Measurements from ENCODE around the gene DLEC1.

Gene DLEC1

GRCh38 chr3:38120693-38121450 lies 81.9 kb downstream of the DLEC1 start:
- no peak overlapping the region for H3K27ac ChIP-seq (ENCODE audit: low read depth, low read length)
- no peak overlapping the region for H3K4me3 ChIP-seq (ENCODE audit: low read length)
- H3K36me3 ChIP-seq (ENCODE audit: insufficient read depth, low read length): peaks cover 46% of the 10 kb centered on the region
- no peaks in the 10 kb centered on the region for H3K4me1 ChIP-seq (ENCODE audit: insufficient read depth, low read length)
- 92% methylated on average over 11 of the region's 11 CpGs for WGBS
- no peak overlapping the region for H3K9ac ChIP-seq (ENCODE audit: low read depth, low read length)
- H3K9me3 ChIP-seq (ENCODE audit: insufficient read depth, low read depth, low read length): no peaks in the 10 kb centered on the region
- H3K27me3 ChIP-seq (ENCODE audit: insufficient read depth, low read length): no peaks in the 10 kb centered on the region

- no peak overlapping the region for H3K27ac ChIP-seq (ENCODE audit: low read depth, low read length)
- no peaks in the 10 kb centered on the region for H3K4me1 ChIP-seq (ENCODE audit: insufficient read depth, low read length)
- H3K9me3 ChIP-seq (ENCODE audit: insufficient read depth, low read depth, low read length): no peaks in the 10 kb centered on the region
- no peak overlapping the region for H3K9ac ChIP-seq (ENCODE audit: low read depth, low read length)
- no peaks in the 10 kb centered on the region for H3K27me3 ChIP-seq (ENCODE audit: insufficient read depth, low read length)
- WGBS: 94% methylated on average over 9 of the region's 9 CpGs
- peaks cover 51% of the 10 kb centered on the region for H3K36me3 ChIP-seq (ENCODE audit: insufficient read depth, low read length)
- H3K4me3 ChIP-seq (ENCODE audit: low read length): no peak overlapping the region
Measured at GRCh38 chr3:38121451-38121831, 82.4 kb downstream of the DLEC1 start.

- no peak overlapping the region for H3K4me3 ChIP-seq (ENCODE audit: low read length)
- H3K4me1 ChIP-seq (ENCODE audit: insufficient read depth, low read length): no peaks in the 10 kb centered on the region
- no peaks in the 10 kb centered on the region for H3K9me3 ChIP-seq (ENCODE audit: insufficient read depth, low read depth, low read length)
- no peak overlapping the region for H3K27ac ChIP-seq (ENCODE audit: low read depth, low read length)
- H3K36me3 ChIP-seq (ENCODE audit: insufficient read depth, low read length): peaks cover 56% of the 10 kb centered on the region
- WGBS: 94% methylated on average over 13 of the region's 13 CpGs
- no peak overlapping the region for H3K9ac ChIP-seq (ENCODE audit: low read depth, low read length)
- no peaks in the 10 kb centered on the region for H3K27me3 ChIP-seq (ENCODE audit: insufficient read depth, low read length)
Measured at GRCh38 chr3:38121832-38122461, 82.9 kb downstream of the DLEC1 start.

- no peaks in the 10 kb centered on the region for H3K9me3 ChIP-seq (ENCODE audit: insufficient read depth, low read depth, low read length)
- peaks cover 65% of the 10 kb centered on the region for H3K36me3 ChIP-seq (ENCODE audit: insufficient read depth, low read length)
- no peaks in the 10 kb centered on the region for H3K4me1 ChIP-seq (ENCODE audit: insufficient read depth, low read length)
- 95% methylated on average over 9 of the region's 9 CpGs for WGBS
- H3K27me3 ChIP-seq (ENCODE audit: insufficient read depth, low read length): no peaks in the 10 kb centered on the region
- H3K9ac ChIP-seq (ENCODE audit: low read depth, low read length): no peak overlapping the region
- no peak overlapping the region for H3K4me3 ChIP-seq (ENCODE audit: low read length)
- H3K27ac ChIP-seq (ENCODE audit: low read depth, low read length): no peak overlapping the region
Measured at GRCh38 chr3:38122712-38123290, 83.8 kb downstream of the DLEC1 start.

GRCh38 chr3:38124324-38125122 lies 85.5 kb downstream of the DLEC1 start:
- WGBS: 90% methylated on average over 7 of the region's 7 CpGs
- H3K9me3 ChIP-seq (ENCODE audit: insufficient read depth, low read depth, low read length): no peaks in the 10 kb centered on the region
- no peaks in the 10 kb centered on the region for H3K27me3 ChIP-seq (ENCODE audit: insufficient read depth, low read length)
- H3K4me1 ChIP-seq (ENCODE audit: insufficient read depth, low read length): no peaks in the 10 kb centered on the region
- no peak overlapping the region for H3K9ac ChIP-seq (ENCODE audit: low read depth, low read length)
- H3K27ac ChIP-seq (ENCODE audit: low read depth, low read length): no peak overlapping the region
- H3K4me3 ChIP-seq (ENCODE audit: low read length): no peak overlapping the region
- peaks cover 79% of the 10 kb centered on the region for H3K36me3 ChIP-seq (ENCODE audit: insufficient read depth, low read length)

DNA sequence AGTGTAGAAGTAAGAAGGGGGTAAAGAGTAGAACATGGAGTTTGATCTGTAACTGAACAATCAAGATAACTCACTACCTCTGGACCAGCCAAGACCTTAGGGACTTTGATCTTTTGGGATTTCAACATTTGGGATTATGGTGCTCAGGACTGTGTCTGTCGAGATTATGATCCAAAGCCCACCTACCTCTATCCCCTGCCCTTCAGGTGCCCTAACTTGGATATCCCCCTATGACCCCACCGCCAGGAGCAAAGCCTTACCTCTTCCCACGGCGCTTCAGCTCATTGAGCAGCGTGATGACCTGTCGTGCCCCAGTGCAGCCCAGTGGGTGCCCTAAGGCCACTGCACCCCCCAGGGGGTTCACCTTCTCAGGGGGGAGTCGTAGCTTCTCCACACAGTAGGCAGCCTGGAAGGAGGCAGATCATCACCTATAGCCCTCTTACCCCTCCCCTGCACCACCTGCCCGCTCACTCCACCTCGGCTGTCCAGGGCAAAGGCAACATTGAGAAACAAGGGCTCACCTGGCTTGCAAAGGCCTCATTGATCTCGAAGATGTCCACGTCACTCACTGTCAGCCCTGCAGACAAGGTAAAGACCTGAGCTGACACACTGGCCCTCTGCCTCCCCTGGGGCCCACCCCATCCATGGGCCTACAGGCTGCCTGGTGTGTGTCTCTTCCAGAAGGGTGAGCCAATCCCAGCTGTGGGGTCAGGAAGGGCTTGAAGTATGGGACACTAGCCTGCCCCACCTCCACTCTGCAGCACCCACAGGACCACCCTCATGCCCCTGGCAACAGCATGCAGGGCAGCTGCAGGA lies 86.5 kb downstream of the DLEC1 start:
- Histone ChIP-seq H3K4me3 (ENCODE audit: low read length) (no peak overlapping the region), H3K9ac (ENCODE audit: low read depth, low read length) (no peak overlapping the region), H3K27me3 (ENCODE audit: insufficient read depth, low read length) (no peaks in the 10 kb centered on the region), H3K27ac (ENCODE audit: low read depth, low read length) (no peak overlapping the region), H3K36me3 (ENCODE audit: insufficient read depth, low read length) (peaks cover 84% of the 10 kb centered on the region), H3K9me3 (ENCODE audit: insufficient read depth, low read depth, low read length) (no peaks in the 10 kb centered on the region), H3K4me1 (ENCODE audit: insufficient read depth, low read length) (no peaks in the 10 kb centered on the region)
- WGBS: 94% methylated on average over 11 of the region's 11 CpGs

- no peak overlapping the region for H3K9ac ChIP-seq (ENCODE audit: low read depth, low read length)
- H3K4me3 ChIP-seq (ENCODE audit: low read length): no peak overlapping the region
- H3K27ac ChIP-seq (ENCODE audit: low read depth, low read length): no peak overlapping the region
- H3K27me3 ChIP-seq (ENCODE audit: insufficient read depth, low read length): no peaks in the 10 kb centered on the region
- peaks cover 91% of the 10 kb centered on the region for H3K36me3 ChIP-seq (ENCODE audit: insufficient read depth, low read length)
- no peaks in the 10 kb centered on the region for H3K4me1 ChIP-seq (ENCODE audit: insufficient read depth, low read length)
- no peaks in the 10 kb centered on the region for H3K9me3 ChIP-seq (ENCODE audit: insufficient read depth, low read depth, low read length)
- 94% methylated on average over 6 of the region's 6 CpGs for WGBS
Measured at GRCh38 chr3:38126121-38126892, 87.3 kb downstream of the DLEC1 start.

DNA sequence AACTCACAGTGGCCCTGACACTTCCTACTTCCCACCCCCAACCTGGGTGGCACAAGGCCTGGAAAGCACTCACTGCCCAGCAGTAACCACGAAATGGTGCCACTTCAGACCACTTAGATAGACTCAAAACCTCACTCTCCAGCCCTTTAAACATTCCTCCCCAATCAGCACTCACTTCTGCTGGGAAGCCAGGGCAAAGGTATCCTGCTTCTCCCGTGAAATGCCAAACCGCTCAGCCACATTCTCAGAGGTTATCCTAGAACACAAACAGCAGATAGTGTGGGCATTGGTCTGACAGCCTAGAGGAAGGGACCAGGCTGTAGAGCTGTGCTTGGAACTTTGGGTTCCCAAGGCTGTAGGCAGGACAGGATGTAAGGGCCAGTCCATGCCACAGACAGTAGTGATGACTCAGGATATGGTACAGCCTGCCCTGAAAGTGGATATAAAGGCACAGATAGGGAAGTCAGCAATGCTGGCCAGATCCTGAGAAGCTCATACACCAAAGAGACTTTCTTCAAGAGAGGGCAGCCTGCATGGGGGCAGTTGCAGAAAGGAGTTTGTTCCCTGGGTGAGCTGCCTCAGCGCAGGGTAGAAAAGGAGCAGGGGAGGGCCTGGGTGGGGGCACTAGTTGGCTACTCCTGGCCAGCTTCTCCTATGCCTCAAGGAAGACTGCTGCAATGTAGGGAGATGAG lies 88.7 kb downstream of the DLEC1 start:
- no peaks in the 10 kb centered on the region for H3K4me1 ChIP-seq (ENCODE audit: insufficient read depth, low read length)
- peaks cover 81% of the 10 kb centered on the region for H3K36me3 ChIP-seq (ENCODE audit: insufficient read depth, low read length)
- no peak overlapping the region for H3K27ac ChIP-seq (ENCODE audit: low read depth, low read length)
- no peak overlapping the region for H3K9ac ChIP-seq (ENCODE audit: low read depth, low read length)
- H3K4me3 ChIP-seq (ENCODE audit: low read length): no peak overlapping the region
- no peaks in the 10 kb centered on the region for H3K9me3 ChIP-seq (ENCODE audit: insufficient read depth, low read depth, low read length)
- WGBS: 93% methylated on average over 4 of the region's 4 CpGs
- H3K27me3 ChIP-seq (ENCODE audit: insufficient read depth, low read length): no peaks in the 10 kb centered on the region

- H3K4me1 ChIP-seq (ENCODE audit: insufficient read depth, low read length): no peaks in the 10 kb centered on the region
- no peak overlapping the region for H3K4me3 ChIP-seq (ENCODE audit: low read length)
- H3K36me3 ChIP-seq (ENCODE audit: insufficient read depth, low read length): peaks cover 81% of the 10 kb centered on the region
- 96% methylated on average over 1 of the region's 1 CpG for WGBS
- no peak overlapping the region for H3K9ac ChIP-seq (ENCODE audit: low read depth, low read length)
- H3K27ac ChIP-seq (ENCODE audit: low read depth, low read length): no peak overlapping the region
- H3K27me3 ChIP-seq (ENCODE audit: insufficient read depth, low read length): no peaks in the 10 kb centered on the region
- no peaks in the 10 kb centered on the region for H3K9me3 ChIP-seq (ENCODE audit: insufficient read depth, low read depth, low read length)
Measured at GRCh38 chr3:38128303-38128655, 89.3 kb downstream of the DLEC1 start.

GRCh38 chr3:38129058-38129457 lies 90.0 kb downstream of the DLEC1 start:
- no peaks in the 10 kb centered on the region for H3K4me1 ChIP-seq (ENCODE audit: insufficient read depth, low read length)
- H3K36me3 ChIP-seq (ENCODE audit: insufficient read depth, low read length): peaks cover 85% of the 10 kb centered on the region
- no peak overlapping the region for H3K4me3 ChIP-seq (ENCODE audit: low read length)
- 94% methylated on average over 5 of the region's 5 CpGs for WGBS
- H3K9me3 ChIP-seq (ENCODE audit: insufficient read depth, low read depth, low read length): no peaks in the 10 kb centered on the region
- no peak overlapping the region for H3K9ac ChIP-seq (ENCODE audit: low read depth, low read length)
- H3K27me3 ChIP-seq (ENCODE audit: insufficient read depth, low read length): no peaks in the 10 kb centered on the region
- no peak overlapping the region for H3K27ac ChIP-seq (ENCODE audit: low read depth, low read length)

Data from HUES64 (cell line).